T-helper 1 cell (primary cell): ENCODE data around the gene FBLN5.
"Not testable (repeated sequence)": the region's sequence is repeated elsewhere in the genome, so short reads cannot be mapped to it uniquely, and the experiment has no call there.

Source experiments
- DNase-seq, 5 donors: peaks; one replicate each; pipeline ENCODE4 v3.0.0-alpha.2; 2012 to 2020

The FBLN5 gene

GRCh38 chr14:91882369-91882768 lies 65.1 kb downstream of the FBLN5 start:
- DNase-seq = no peak

GRCh38 chr14:91879196-91879595 lies 68.3 kb downstream of the FBLN5 start:
- no peak for DNase-seq

GRCh38 chr14:91878274-91878673 lies 69.2 kb downstream of the FBLN5 start:
- no peak for DNase-seq

- DNase-seq = no peak
Observed at GRCh38 chr14:91877376-91877915, 70.0 kb downstream of the FBLN5 start.

- DNase-seq = no peak
Observed at GRCh38 chr14:91876492-91876891, 71.0 kb downstream of the FBLN5 start.

GRCh38 chr14:91875525-91876286 lies 71.8 kb downstream of the FBLN5 start:
- DNase-seq = no peak

- peak; percentile 44 to 94 (median 68) for DNase-seq
Observed at GRCh38 chr14:91873471-91874415, 73.8 kb downstream of the FBLN5 start.

- DNase-seq = peak in 4 of 5 donors; percentile 45 to 65 (median 50)
Observed at GRCh38 chr14:91872517-91873470, 74.7 kb downstream of the FBLN5 start.

- DNase-seq = peak in 2 of 5 donors; percentile 38 to 75
Observed at GRCh38 chr14:91872011-91872501, 75.4 kb downstream of the FBLN5 start.

- not testable (repeated sequence) for DNase-seq
Observed at GRCh38 chr14:91871401-91871800, 76.1 kb downstream of the FBLN5 start.

- DNase-seq = no peak
Observed at GRCh38 chr14:91870890-91871289, 76.6 kb downstream of the FBLN5 start.

- peak; percentile 46 to 90 (median 64) for DNase-seq
Observed at GRCh38 chr14:91870001-91870400, 77.5 kb downstream of the FBLN5 start.

GRCh38 chr14:91869556-91869955 lies 77.9 kb downstream of the FBLN5 start:
- no peak for DNase-seq

- peak in 2 of 5 donors; percentile 28 to 89 for DNase-seq
Observed at GRCh38 chr14:91867316-91867988, 80.0 kb downstream of the FBLN5 start, which contains the start of gene TC2N. Gene TC2N (minus strand): TSS chr14:91867536. CDS start chr14:91813769, 53,767 bp downstream.

- peak in 1 of 5 donors; percentile 64 for DNase-seq
Observed at GRCh38 chr14:91866511-91867295, 80.8 kb downstream of the FBLN5 start.

- peak in 1 of 5 donors; percentile 71 for DNase-seq
Observed at GRCh38 chr14:91866061-91866460, 81.4 kb downstream of the FBLN5 start.

GRCh38 chr14:91862417-91862816 lies 85.1 kb downstream of the FBLN5 start:
- no peak for DNase-seq

GRCh38 chr14:91861091-91861490 lies 86.4 kb downstream of the FBLN5 start:
- DNase-seq = peak in 1 of 5 donors; percentile 39

GRCh38 chr14:91860238-91860637 lies 87.3 kb downstream of the FBLN5 start:
- DNase-seq = no peak
